Neural cell (in vitro differentiated cells): ENCODE measurements around the gene TMEM132A.

ENCODE experiments used
- POLR2AphosphoS5 ChIP-seq: IDR thresholded peaks from 2 replicates; pipeline ENCODE4 v1.6.1; 2012
- RAD21 ChIP-seq: fragments of 450-650 bp; conservative IDR thresholded peaks from 2 replicates; pipeline ENCODE4 v1.6.1; 2014; ENCODE audit warnings: antibody characterized with exemption, mild to moderate bottlenecking, moderate library complexity
- TAF1 ChIP-seq: IDR thresholded peaks from 2 replicates; pipeline ENCODE4 v1.6.1; 2012; ENCODE audit warnings: low read depth
- TF ChIP-seq, protein P1 (sequence below): fragments of 450-650 bp; IDR thresholded peaks from 2 replicates; pipeline ENCODE4 v1.5.1; 2014; ENCODE audit warnings: antibody characterized with exemption, mild to moderate bottlenecking, moderate library complexity; ENCODE audit not compliant: poor library complexity, severe bottlenecking
- TF ChIP-seq, protein P2 (sequence below): IDR thresholded peaks from 2 replicates; pipeline ENCODE4 v1.6.1; 2012; ENCODE audit warnings: borderline replicate concordance

DNA sequence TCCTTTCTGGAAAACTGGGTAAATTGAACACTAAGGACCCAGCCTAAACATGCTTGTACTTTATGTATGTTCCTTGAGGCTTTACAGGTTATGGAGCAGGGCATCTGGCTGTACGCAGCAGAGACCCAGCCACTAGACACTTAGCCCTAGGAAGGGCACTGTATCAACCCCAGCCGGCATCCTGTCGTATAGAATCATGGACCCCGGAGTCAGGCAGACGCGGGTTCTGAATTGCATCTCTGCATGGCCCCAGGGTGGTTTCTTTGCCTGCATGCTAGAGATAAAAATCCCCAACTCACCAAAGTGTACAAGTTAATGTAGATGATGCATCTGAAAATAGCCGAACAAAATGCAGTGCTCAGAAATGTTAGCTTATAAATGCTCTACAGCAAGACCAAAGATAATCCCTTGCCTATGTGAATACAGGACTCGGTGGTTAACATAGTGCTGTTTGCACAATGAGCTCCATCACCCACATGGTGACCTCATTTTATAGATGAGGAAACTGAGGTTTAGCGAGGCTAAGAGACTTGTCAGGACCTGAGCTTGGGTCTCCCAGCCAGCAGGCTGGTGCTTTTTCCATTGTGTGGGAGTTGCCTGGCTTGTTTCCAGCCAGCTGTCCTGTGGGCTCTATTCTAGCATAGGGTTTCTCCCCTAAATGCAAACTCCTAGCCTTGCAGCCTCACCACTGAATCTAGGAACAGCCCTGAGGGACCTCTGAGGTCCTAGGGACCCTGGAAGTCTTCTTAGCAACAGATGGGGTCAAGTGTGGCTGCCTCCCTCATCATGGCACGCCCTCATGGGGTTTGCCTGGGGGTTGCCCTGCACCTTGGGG lies 54.5 kb downstream of the TMEM132A start:
- no peak for TF ChIP-seq TAF1
- TF ChIP-seq, protein P1, sequence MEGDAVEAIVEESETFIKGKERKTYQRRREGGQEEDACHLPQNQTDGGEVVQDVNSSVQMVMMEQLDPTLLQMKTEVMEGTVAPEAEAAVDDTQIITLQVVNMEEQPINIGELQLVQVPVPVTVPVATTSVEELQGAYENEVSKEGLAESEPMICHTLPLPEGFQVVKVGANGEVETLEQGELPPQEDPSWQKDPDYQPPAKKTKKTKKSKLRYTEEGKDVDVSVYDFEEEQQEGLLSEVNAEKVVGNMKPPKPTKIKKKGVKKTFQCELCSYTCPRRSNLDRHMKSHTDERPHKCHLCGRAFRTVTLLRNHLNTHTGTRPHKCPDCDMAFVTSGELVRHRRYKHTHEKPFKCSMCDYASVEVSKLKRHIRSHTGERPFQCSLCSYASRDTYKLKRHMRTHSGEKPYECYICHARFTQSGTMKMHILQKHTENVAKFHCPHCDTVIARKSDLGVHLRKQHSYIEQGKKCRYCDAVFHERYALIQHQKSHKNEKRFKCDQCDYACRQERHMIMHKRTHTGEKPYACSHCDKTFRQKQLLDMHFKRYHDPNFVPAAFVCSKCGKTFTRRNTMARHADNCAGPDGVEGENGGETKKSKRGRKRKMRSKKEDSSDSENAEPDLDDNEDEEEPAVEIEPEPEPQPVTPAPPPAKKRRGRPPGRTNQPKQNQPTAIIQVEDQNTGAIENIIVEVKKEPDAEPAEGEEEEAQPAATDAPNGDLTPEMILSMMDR = no peak
- TF ChIP-seq, protein P2, sequence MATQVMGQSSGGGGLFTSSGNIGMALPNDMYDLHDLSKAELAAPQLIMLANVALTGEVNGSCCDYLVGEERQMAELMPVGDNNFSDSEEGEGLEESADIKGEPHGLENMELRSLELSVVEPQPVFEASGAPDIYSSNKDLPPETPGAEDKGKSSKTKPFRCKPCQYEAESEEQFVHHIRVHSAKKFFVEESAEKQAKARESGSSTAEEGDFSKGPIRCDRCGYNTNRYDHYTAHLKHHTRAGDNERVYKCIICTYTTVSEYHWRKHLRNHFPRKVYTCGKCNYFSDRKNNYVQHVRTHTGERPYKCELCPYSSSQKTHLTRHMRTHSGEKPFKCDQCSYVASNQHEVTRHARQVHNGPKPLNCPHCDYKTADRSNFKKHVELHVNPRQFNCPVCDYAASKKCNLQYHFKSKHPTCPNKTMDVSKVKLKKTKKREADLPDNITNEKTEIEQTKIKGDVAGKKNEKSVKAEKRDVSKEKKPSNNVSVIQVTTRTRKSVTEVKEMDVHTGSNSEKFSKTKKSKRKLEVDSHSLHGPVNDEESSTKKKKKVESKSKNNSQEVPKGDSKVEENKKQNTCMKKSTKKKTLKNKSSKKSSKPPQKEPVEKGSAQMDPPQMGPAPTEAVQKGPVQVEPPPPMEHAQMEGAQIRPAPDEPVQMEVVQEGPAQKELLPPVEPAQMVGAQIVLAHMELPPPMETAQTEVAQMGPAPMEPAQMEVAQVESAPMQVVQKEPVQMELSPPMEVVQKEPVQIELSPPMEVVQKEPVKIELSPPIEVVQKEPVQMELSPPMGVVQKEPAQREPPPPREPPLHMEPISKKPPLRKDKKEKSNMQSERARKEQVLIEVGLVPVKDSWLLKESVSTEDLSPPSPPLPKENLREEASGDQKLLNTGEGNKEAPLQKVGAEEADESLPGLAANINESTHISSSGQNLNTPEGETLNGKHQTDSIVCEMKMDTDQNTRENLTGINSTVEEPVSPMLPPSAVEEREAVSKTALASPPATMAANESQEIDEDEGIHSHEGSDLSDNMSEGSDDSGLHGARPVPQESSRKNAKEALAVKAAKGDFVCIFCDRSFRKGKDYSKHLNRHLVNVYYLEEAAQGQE = no peak
- TF ChIP-seq POLR2AphosphoS5 = no peak
- TF ChIP-seq RAD21 = no peak
